Activated CD8-positive, alpha-beta memory T cell treated with anti-CD3 and anti-CD28 coated beads for 1 hour (primary cell): Measurements from ENCODE around the gene RYR3.

Experiments used
- DNase-seq, 2 donors: peaks; one replicate each; pipeline ENCODE4 v3.0.0-alpha.2; 2020; ENCODE audit warnings: low read depth in 1 of 2; ENCODE audit errors: extremely low read depth in 1 of 2

The RYR3 gene

DNA sequence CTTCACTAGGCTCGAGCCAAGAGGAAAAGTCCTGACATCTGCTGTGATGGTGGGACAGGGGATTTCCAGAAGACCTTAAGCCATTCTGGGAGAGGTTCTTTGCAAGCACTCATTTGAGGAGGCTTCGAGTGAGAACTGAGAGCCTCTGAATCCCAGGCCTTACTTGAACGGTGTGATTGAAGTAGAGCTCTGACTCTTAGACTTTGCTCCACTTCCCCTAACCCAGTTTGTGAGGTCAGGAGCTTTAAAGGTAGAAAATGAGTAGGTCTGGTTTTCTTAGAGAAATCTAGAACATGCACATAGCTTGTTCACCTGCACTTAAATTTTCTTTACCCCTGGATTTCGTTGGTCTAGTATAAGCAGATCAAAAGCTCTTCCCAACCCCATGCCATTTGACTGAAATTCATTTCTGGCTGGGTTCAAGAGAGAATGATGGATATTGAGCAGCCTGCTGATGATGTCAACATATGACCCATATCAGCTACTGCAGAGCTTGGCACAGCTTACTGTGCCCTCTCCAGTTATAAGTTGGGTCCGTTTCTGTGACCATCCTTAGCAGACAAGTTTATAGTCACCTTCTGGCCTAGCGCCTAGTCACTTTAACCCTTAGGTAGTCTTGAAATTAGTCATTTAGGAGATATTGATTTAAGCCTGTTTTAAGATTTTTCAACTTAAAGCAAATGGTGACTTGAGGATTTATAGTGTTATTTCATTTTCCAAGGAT is 428.3 kb downstream of the RYR3 start:
- DNase-seq, result no peak

DNA sequence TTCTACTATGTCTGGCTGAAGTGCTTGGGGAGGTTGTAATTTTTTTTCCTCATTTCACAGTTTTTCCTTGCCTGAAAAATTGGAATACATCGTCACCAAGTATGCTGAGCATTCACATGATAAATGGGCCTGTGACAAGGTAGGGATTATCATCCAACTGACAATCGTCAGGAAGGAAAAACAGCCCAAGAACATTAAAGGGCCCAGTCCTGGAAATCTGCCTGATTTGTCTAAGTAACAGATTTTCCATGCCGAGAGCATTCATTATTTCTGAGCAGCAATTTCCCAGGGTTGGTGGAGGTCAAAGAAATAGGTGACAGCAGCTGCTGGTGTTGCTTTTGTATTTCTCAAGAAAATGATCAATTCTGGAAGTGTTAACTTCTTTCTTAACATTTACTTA is 431.5 kb downstream of the RYR3 start:
- DNase-seq, result no peak

DNA sequence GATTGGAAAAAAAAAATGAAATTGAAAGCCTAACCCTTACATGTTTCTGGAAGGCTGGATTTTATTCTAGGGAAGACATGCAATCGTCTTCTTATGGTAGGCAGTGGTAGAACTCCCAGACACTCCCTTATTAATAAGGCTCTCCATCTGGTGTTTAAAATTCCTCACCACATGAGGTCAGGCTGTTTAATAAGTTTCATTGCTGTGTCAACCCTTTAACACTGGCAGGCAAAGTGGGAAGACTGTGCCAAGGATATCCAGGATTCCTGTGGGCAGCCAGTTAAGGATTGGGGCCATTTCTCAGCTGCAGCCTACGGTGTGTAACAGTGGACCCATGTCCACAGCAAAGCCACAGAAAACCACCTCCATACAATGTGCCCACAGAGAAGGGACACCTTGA is 432.0 kb downstream of the RYR3 start:
- no peak for DNase-seq

DNA sequence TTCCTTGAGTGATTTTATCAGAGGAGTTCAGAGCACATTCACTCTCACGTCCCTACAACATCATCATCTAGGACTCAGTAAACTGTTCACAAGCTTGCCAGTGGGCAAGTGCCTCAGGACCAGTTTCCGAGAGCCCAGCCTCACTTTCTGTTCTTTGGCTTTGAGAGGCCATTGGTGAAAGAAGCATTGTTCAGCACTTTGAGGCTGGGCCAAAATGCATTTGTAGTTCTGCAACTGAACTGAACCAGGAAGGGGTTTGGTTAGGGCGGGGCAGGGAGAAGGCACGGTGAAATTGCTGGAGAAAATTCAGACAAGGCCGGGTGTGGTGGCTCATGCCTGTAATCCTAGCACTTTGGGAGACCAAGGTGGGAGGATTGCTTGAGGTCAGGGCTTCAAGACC is 435.4 kb downstream of the RYR3 start:
- DNase-seq, result no peak

DNA sequence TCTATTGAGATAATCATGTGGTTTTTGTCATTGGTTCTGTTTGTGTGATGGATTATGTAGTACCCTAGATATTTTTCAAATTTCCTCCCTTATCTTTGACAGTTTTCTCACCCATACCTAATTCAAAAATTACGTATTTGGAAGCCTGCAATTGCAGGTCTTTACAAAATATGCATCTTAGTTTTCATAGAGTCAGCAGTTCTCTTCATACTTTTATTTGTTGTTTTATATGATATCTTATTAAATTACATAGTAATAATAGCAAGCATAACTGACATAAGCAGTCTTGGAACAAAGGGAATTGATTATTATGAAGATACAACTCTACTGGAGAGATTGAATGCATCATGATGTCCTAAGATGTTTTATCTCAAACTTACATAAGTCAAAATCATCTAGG is 442.2 kb downstream of the RYR3 start:
- DNase-seq, result no peak

DNA sequence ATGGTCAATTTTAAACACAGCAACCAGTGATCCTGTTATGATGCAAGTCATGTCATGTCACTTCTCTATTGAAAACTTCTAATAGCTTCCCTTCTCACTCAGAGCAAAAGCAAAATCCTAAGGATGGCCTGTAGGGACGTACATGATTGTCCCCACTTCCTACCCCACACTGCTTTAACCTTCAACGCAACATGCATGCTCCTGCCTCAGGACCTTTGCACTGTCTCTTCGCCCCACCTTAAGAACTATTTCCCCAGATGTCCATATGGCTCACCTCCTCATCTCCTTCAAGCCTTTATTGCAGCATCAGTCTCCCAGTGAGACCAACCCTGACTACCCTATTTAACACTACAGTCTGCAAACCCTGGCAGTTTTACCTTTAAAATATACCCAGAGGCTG is 443.5 kb downstream of the RYR3 start:
- DNase-seq, result no peak

DNA sequence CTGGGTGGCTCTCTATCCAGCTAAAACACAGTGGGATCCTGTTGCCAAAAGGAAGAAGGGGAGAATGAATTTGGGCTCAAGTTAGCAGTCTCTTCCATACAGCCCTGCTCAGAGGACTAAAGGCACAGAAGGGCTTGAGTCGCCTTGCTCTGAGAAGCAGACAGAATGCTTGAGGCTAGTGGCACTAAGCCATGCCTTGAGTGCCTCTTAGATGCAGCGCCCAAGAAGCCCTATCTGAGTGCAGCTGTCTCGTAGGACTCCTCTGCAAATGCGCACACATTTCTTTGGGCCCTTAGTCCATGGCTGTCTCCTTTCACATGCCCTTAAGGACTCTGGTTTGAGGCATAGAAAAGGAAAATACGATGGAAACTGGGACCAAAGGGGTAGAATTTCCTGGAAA is 446.2 kb downstream of the RYR3 start:
- no peak for DNase-seq

DNA sequence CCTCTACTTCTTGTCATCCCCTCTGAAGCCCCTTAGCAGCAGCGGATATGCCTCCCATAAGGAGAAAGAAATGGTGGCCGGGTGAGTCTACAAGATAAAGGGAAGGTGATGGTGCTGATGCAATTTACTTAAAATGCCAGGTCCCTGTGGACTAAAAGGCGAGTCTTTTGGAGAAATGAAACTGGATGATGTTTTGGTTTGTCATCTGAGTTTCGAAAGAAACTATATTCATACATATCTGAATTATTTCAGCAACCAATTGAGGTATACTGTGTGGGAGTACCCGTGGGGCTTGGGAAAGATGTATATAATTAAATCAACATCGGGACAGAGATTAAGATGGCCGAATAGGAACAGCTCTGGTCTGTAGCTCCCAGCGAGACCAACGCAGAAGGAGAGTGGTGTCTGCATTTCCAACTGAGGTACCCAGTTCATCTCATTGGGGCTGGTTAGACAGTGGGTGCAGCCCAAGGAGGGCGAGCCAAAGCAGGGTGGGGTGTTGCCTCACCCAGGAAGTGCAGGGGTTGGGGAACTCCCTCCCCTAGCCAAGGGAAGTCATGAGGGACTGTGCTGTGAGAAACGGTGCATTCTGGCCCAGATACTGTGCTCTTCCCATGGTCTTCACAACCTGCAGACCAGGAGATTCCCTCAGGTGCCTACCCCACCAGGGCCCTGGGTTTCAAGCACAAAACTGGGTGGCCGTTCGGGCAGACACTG is 446.9 kb downstream of the RYR3 start:
- DNase-seq, result no peak

DNA sequence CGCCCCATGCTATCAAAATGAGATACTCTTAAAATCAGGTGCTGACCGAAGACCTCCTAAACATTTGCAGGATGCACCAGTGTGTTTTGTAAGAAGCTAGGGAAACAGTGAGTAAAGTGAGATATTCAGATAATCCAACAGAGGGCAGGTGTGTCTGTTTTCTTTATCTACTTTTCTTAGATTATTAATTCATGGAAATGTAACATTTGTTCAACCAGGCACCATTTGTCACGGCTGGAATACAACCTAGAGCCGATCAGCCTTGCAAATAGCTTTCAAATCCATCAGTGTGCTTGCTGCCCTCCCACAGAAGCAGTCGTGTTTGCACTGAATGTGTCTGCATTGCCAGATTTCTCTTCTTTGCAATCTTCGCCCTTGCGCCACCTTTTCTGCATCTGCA is 455.6 kb downstream of the RYR3 start:
- no peak for DNase-seq

DNA sequence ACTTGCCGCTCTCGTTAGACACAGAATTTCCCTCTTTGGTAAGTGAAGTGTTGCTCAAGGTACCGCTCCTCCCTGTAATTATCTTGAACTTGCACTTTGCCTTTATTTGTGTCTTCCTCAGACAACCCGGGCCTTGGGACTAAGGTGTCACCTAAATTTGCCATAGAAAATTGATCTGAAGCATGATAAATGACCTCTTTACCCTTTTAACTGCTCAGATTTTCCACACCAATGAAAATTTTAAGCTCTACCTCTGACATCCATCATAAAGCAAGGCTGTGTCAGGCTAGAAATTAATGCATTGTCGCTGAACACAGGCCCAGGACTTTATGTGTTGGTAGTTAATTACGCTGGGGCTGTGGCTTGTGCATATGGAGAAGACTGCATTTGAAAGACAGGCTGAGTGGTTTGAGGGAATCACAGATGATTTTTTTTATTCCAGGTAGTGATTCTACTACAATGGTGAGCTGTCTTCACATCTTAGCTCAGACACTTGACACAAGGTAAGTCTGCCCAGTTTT is 458.0 kb downstream of the RYR3 start:
- no peak for DNase-seq

DNA sequence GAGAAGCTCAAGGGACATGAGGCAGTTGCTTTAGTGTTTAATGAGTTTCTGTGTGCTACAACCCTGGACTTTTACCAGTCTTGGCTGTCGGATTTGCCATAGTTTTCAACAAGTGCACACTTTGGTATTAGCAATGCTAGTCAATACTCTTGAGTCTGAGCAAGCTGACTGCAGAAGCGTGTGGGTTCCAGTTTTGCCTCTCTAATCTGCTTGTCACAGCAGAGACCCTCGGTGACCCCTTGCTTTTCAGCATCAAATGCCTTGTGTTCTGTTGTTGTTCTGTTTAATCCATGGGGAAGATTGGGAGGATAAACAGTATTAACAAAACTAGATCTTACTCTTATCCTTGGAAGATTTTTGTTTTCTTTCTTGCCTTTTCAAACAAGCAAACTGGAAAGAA is 463.2 kb downstream of the RYR3 start:
- no peak for DNase-seq

DNA sequence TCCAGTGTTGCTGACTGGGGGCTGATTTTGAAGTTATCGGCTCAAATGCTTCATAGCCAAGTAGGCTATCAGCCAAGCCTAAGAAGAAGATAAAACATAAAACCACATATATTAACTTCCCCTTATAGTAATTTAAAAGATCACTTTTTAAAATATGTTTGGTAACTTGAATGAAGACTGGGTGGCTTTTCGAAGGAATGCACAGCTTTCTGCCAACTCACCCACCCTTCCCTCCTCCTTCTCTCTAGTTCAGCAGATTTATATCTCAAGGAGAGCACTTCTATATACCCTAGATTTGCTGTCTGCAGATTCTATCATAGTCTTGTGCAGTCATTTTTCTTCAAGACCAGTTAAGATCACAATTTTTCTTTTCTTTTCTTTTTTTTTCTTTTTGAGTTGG is 468.1 kb downstream of the RYR3 start:
- no peak for DNase-seq

DNA sequence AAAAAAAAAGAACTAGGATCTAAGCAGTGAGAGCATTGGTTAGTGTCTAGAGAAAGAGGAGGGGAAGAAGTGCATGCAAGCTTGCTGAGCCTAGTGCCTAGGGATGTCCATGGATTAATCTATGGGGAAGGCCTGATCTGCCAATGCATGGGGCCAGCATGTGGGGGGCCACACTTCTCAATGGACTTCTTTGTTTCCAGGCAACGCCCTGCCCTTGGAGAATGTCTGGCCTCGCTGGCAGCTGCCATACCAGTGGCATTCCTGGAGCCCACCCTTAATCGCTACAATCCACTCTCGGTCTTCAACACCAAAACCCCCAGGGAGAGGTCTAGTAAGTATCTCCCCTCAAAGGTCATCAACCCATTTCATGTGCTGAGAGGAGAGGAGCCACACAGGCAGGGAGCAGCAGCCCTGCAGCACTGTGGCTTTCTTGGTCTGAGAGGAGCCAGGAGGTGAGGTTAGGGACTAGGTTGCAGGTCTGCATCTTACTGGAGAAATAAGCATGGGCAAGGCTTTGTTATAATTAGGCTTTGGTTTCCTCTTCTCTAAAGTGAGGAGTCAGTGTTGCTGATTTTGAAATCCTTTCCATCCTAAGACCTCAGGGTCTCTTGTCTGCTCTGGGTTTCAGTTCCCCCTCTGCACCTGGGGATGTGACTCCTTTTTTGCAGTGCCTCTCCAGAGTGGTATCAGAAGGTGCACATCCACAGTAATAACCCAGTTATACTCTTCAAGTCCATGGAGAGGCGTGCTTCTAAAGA is 469.4 kb downstream of the RYR3 start:
- no peak for DNase-seq

DNA sequence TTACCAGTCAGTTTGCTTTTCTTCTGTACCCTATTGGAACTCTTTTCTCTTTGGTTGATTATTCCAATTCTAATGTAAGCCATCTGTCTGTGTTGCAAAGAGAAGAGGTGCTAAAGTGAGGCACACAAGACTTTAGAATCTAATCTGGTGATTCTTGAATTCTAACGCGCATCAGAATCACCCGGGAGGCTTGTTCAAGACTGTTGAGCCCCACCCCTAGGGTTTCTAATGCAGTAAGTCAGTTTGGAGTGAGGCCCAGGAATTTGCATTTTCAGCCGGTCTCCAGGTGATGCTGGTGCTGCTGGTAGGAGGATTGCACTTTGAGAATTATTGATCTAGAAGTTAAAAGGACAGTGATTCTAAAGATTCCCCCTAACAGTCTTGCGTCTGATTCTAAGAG is 472.2 kb downstream of the RYR3 start:
- no peak for DNase-seq

DNA sequence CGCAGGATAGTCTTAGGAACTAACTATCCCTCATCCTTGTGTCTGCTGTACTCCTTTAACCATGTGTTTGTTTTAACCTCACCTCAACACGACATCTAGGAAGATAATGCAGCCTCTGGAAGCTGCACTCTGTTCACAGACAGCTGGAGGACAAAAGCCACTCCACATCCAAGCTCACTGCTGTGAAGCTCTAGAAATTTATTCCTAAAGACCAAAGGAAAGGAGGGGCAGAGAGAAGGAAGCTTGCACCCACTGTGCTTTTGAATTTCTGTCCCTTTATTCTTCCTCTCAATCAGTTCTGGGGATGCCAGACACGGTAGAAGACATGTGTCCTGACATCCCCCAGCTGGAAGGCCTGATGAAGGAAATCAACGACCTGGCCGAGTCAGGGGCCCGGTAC is 474.6 kb downstream of the RYR3 start:
- no peak for DNase-seq

DNA sequence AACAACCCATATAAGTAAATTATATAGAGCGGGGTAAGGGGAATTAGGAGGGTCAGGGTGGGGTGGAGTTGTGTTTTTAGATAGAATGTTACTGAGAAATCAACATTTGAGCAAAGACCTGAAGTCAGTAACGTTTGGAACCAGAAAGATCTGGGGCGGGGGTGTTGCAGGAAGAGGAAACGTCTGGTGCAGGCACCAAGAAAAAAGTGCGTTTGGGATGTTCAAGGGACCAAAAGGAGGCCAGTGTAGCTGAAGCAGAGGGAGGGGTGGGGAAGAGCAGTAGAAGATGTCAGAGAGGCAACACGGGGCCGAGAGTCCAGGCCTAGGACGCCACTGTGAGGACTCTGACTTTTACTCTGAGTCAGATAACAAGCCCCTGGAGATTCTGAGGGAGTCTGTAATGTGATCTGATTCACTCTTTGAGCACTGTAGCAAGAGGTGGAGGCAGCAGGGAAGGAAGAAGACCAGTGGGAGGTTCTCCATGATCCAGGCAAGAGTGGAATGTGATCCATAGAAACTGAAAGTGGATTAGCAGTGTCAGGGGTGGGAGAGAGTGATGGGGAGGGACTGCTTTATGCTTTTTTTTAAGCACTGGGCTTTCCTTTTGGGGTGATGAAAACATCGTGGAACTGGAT is 478.3 kb downstream of the RYR3 start:
- DNase-seq, result no peak

DNA sequence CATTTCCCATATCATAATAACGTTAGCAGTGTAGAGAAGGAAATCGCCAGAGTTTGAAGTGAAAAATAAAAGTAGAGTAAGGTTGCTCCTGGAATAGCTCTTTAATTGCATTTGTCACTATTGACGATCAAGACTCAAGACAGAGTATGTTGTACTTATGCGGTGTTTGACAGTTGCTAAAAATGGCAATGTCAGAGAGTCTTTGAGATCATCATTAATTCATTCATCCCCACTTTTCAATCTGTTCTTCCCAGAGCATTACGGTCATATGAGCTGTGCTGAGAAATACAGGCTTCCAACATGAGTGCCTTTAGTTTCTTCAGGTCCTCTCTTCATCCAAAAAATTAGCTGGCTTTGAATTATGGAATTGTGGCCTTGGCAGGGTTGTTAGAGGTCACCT is 483.7 kb downstream of the RYR3 start:
- DNase-seq, result no peak

DNA sequence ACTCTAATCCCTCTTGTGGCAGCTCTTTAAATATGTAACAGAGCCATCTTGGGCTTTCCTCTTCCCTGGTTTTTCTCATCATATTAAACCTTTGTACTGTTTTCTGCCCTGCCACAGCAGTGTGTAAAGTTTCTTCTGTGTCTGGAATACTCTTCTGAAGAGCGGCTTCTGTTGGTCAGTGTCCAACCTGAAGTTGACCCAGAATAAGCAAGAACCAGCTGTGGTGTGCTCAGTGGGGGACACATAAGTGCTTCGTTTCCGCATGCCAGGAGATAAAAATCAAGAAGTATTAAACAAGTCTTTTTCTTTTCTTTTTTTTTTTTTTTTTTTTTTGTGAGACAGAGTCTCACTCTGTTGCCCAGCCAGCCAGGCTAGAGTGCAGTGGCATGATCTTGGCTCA is 484.3 kb downstream of the RYR3 start:
- no peak for DNase-seq

DNA sequence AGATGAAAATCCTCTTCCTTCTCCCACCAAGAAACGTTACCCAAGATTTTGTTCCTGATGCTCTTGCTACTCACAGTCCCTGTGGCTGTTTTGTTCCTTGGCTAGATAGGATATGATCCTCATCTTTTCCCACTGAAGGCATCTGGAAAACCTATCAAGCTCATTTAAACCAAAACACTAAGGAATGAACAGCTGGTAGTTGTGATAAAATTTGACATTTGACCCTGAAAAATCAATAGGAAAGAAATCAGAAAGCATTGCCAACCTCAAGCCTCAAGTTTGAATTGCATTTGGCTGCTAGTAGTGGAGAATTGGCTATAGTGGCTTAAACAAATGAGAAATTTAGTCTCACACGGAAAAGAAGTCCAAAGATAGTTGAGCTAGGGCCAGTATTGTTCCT is 486.9 kb downstream of the RYR3 start:
- DNase-seq, result no peak

DNA sequence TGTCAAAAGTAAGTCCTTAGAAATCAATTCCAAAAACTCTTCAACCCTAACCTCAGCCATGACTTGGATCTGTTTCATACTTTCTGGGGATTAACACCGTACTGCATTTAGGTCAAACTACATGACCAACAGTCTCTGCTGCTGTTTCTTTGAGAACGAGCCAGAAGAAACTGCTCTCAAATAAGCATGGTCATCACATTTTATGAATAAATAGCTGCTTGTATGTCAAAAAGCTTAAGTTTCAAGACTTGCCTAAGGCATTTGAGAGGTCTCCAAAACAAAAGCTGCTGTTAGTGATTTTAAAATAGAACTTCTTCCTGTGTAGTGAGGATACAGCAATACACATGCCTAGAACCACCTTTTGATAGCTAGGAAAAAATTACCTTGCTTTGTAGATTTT is 491.2 kb downstream of the RYR3 start:
- DNase-seq, result no peak

DNA sequence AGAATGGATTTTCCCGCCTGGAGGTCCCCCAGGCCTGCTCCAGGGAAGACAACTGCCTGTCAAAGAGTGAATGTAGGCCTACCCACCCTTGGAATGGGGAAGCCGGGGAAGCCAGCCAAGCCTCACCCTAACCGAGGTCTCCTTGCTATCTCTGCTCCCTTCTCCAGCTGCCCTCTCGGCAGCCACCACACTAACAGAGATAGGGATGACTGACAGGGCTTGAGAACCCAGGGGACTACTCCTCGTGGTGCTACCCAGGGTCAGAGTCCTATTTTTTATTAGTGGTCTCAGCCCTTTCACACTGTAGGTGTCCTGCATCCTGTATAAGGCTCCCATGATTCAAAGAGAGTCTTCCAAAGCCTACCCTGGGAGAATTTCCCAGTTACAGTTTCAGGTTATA is 496.9 kb downstream of the RYR3 start:
- DNase-seq, result no peak
